AG10803 (cell line): Measurements from ENCODE around the gene ST6GALNAC4.
A peak's percentile ranks its signal among the peaks of the same experiment; 100 is the strongest.

Experiments
- DNase-seq: peaks from one replicate; pipeline ENCODE4 v3.0.0; 2010; ENCODE audit warnings: low read depth
- H3K4me3 ChIP-seq: 2 replicates; pipeline ENCODE4 v1.5.1; 2011; ENCODE audit warnings: mild to moderate bottlenecking, low read length, control low read depth
- TF ChIP-seq, protein P1 (sequence below): conservative IDR thresholded peaks from 2 replicates; pipeline ENCODE4 v1.5.1; 2011; ENCODE audit warnings: mild to moderate bottlenecking, low read length, control low read depth, inconsistent platforms

Gene ST6GALNAC4

DNA sequence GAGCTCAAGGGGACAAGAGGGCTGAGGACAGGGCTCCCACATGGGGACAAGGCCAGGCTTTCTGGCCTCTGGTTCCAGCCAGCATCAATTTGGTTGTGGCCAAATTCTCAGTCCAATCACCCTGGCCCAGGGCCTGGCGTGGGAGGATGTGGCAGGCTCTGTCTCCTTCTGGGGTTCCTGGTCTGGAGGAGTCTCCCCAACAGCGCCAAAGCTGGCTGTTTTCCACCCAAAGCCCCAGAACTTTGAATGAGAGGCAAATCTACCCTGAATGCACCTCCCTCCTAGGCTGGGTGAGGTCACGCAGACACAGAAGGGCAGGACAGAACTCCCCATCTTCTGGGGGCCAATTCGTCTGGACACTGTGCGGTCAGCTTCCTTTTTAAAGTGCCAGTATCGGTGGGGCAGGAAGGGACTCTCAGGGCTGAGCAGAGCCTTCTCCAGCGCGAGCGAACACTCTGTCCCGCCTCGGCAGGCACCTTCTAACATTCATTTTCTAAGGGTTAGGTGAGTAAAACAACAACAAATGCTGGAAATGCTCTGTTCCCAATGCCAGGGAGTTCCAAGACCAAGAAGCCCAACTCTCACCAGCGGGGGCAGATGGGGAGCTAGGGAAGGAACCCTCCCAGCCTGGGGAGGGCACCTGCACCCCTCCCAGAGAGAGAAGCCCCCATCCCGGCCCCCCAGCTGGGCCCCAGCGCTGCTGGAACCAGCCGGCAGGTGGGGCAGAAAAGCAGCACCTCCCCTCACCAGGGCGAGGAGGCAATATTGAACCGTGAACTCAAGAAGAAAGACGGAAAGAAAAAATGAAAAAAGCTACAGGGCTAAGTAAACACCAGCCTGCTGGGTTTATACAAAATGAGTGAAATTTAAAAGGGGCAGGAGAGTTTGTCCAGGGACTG, 24.5 kb upstream of the ST6GALNAC4 start:
- no peak overlapping the region for H3K4me3 ChIP-seq
- TF ChIP-seq, protein P1, sequence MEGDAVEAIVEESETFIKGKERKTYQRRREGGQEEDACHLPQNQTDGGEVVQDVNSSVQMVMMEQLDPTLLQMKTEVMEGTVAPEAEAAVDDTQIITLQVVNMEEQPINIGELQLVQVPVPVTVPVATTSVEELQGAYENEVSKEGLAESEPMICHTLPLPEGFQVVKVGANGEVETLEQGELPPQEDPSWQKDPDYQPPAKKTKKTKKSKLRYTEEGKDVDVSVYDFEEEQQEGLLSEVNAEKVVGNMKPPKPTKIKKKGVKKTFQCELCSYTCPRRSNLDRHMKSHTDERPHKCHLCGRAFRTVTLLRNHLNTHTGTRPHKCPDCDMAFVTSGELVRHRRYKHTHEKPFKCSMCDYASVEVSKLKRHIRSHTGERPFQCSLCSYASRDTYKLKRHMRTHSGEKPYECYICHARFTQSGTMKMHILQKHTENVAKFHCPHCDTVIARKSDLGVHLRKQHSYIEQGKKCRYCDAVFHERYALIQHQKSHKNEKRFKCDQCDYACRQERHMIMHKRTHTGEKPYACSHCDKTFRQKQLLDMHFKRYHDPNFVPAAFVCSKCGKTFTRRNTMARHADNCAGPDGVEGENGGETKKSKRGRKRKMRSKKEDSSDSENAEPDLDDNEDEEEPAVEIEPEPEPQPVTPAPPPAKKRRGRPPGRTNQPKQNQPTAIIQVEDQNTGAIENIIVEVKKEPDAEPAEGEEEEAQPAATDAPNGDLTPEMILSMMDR = no peak
- no peak for DNase-seq

DNA sequence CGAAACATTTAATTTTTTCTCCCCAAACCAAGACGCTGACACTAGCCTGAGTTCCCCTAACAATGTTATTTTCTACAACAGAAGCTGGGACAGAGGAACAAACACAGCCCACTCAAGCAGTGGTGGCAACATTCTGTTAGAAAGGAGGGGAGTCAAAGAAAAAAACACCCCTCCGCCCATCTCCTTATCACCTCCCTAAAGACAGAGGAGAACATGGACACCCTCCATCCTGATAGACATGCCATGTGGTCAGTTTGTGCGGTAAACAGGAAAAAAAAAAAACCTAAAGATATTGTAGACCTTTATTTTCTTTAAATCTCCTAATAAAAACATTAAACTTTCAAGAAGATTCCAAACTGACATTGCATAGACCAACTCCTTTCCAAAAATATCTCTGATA, 23.8 kb upstream of the ST6GALNAC4 start:
- DNase-seq = no peak
- TF ChIP-seq, protein P1 = no peak
- no peak overlapping the region for H3K4me3 ChIP-seq

DNA sequence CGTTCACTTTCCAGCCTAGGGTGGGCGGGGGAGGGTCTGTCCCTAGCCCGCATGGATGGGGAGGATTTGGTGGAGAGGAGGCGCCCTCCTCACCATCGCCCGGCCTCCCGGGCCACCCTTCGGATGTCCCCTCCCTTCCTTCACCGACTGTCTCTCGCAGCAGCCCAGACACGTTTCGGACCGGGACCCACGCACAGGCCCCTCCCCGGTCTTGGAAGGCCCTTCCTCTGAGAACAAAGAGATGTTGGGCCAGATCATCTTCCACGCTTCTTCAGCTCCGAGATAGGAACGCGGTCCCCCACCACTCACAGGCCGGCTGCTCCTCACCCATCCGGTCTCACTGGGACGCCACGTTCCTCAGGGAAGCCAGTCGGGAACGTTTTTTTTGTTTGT, 21.5 kb upstream of the ST6GALNAC4 start:
- peak overlapping the region; percentile 93 for H3K4me3 ChIP-seq
- TF ChIP-seq, protein P1 = no peak
- DNase-seq = no peak

DNA sequence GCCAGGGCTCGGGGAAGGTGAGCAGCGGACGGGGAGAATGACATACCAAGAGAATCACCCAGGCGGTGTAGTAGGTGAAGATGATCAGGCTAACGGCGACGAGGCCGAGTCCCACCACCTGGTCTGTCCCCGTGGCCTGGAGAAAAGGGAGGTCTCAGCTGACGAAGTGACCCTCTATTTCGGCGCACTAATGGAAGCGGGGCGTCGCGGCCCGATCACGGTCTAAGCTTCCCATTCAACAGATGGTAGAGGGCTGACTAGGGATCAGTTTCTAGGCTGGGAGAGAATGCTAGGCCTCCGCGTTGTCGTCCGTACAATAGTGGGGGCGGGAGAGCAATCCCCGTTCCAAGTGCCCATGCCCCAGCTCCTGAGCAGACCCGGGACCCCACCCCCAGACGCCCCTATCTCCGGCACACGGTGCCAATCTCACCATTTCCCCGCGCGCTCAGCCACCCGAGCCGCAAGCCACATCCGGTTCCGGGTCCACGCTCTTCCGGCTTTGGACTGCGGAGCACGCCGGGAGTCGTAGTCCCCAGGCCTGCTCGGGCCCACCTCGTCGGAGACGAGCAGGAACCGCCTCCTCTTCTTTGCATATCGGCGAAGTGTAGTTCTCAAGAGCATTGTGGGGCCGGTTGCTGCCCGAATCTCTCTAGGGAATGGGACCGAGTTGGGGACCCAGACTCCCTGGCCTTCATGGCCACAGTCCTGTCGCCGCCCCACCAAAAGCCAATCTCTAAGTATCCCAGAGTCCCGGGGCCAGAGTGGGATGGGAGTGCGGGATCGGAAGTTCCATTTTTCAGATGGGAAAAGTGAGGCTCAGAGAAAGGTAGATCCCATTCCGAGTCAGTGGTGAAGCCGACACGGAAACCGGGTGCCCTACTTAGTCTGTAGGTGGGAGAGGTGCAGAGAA, 20.8 kb upstream of the ST6GALNAC4 start, which contains the start of gene DPM2:
Gene DPM2, minus strand, starts transcription at position 467 of the 910 bp plus-strand sequence. Its CDS starts 34 bp downstream, at position 433.
- TF ChIP-seq, protein P1 = no peak
- DNase-seq = peak; percentile 80
- H3K4me3 ChIP-seq = peak within 1 kb of the TSS; percentile 93

DNA sequence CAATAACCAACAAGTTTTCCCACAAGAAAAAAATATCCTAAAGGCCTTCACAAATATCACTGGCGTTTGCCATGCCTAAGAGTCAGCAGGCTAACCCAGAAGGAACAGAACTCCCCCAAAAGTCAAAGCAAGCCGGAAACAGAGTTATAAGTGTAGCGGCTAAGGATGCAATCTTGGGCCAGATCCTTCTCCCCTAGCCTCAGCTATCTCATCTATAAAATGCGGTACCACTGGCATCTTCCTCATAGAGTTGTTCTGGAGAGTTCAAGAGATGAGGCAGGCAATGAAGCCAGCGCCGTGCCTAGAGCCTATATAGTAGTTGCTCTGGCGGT, 20.2 kb upstream of the ST6GALNAC4 start:
- TF ChIP-seq, protein P1 = no peak
- no peak for DNase-seq

DNA sequence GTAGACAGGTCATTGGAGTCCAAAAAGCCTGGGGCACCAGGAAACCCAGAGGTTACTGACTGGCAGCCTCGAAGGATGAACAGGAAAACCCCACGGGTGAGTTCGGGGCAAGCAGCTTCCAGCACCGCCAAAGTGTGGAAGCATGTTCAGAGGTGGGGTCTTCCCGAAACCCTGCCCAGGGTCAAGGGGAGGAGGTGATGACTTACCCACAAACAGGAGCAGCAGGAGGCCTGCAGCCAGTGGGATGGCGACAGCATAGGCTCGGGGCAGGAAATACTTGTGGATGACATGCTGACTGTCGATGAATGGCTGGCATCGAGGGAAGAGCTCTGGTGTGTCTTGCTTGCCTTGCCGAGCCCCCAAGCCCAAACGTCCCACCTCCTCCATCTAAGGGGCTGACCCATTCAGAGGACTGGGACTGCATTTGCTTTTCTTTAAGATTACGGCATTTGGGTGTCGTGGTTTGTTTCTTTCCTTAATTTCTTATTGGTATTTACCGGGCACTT, 19.6 kb upstream of the ST6GALNAC4 start:
- H3K4me3 ChIP-seq = peak overlapping the region; percentile 93

More for the DNA sequence above, 20.2 kb upstream of the ST6GALNAC4 start:
- H3K4me3 ChIP-seq = peak overlapping the region; percentile 93

More for the DNA sequence above, 19.6 kb upstream of the ST6GALNAC4 start:
- TF ChIP-seq, protein P1 = no peak
- DNase-seq = no peak
